WTC11 (cell line): Measurements from ENCODE around the gene GUCA1A. TPM values are rescaled to one million over a fixed set of nuclear protein-coding genes. Genes with fewer than 3 reads are reported as not detected.
A peak's percentile ranks its signal among the peaks of the same experiment; 100 is the strongest.

Experiments used
- ATAC-seq: fragments of 200-7000 bp; cut with Tn5 transposase; 2 replicates; pipeline ENCODE4 v1.10.0; 2021; ENCODE audit warnings: mild to moderate bottlenecking, moderate library complexity
- CTCF ChIA-PET: fragments of 300-600 bp; sonication (Branson Sonifier 250); formaldehyde crosslinking; loops from one replicate; lab custom pipeline; 2021; ENCODE audit warnings: antibody characterized with exemption; lab: Charles Lee
- POLR2A ChIA-PET: fragments of 350-600 bp; sonication (Branson Sonifier 250); formaldehyde crosslinking; loops from one replicate; lab custom pipeline; 2021; ENCODE audit warnings: antibody characterized with exemption; lab: Charles Lee
- DNase-seq: peaks from one replicate; pipeline ENCODE4 v3.0.0; 2021; ENCODE audit warnings: low spot score
- H3K27ac Mint-ChIP-seq: 2 replicates; pipeline ENCODE4 v1.8.0; 2021; ENCODE audit warnings: mixed read lengths
- H3K27me3 Mint-ChIP-seq: 2 replicates; pipeline ENCODE4 v1.8.0; 2021; ENCODE audit warnings: low read depth, mild to moderate bottlenecking, moderate library complexity, mixed read lengths
- H3K36me3 Mint-ChIP-seq: 2 replicates; pipeline ENCODE4 v1.8.0; 2021; ENCODE audit warnings: mixed read lengths
- H3K4me1 Mint-ChIP-seq: 2 replicates; pipeline ENCODE4 v1.8.0; 2022; ENCODE audit warnings: mixed read lengths
- H3K4me3 Mint-ChIP-seq: 2 replicates; pipeline ENCODE4 v1.8.0; 2021; ENCODE audit warnings: mild to moderate bottlenecking, moderate library complexity, mixed read lengths
- H3K9me3 Mint-ChIP-seq: 2 replicates; pipeline ENCODE4 v1.8.0; 2021; ENCODE audit warnings: mixed read lengths
- CREB1 ChIP-seq: sonication (generic); formaldehyde crosslinking; IDR thresholded peaks from 2 replicates; pipeline ENCODE4 v1.8.0; 2023; ENCODE audit warnings: mild to moderate bottlenecking, missing genetic modification reagents
- CREM ChIP-seq: sonication (generic); formaldehyde crosslinking; IDR thresholded peaks from 2 replicates; pipeline ENCODE4 v1.8.1; 2022; ENCODE audit warnings: mild to moderate bottlenecking, missing genetic modification reagents, moderate library complexity
- ELF4 ChIP-seq: sonication (generic); formaldehyde crosslinking; IDR thresholded peaks from 2 replicates; pipeline ENCODE4 v1.8.1; 2022; ENCODE audit warnings: low read depth, mild to moderate bottlenecking, moderate library complexity, missing genetic modification reagents
- ESRRA ChIP-seq: sonication (generic); formaldehyde crosslinking; IDR thresholded peaks from 2 replicates; pipeline ENCODE4 v1.8.1; 2022; ENCODE audit warnings: mild to moderate bottlenecking, missing genetic modification reagents, borderline replicate concordance
- ETV6 ChIP-seq: sonication (generic); formaldehyde crosslinking; IDR thresholded peaks from 2 replicates; pipeline ENCODE4 v1.8.1; 2022; ENCODE audit warnings: mild to moderate bottlenecking, missing genetic modification reagents
- GABPB1 ChIP-seq: sonication (generic); formaldehyde crosslinking; IDR thresholded peaks from 2 replicates; pipeline ENCODE4 v1.8.1; 2023; ENCODE audit warnings: mild to moderate bottlenecking, missing genetic modification reagents
- IRF1 ChIP-seq: sonication (generic); formaldehyde crosslinking; IDR thresholded peaks from 2 replicates; pipeline ENCODE4 v1.8.0; 2023; ENCODE audit warnings: missing genetic modification reagents
- IRF2 ChIP-seq: sonication (generic); formaldehyde crosslinking; IDR thresholded peaks from 2 replicates; pipeline ENCODE4 v1.8.0; 2022; ENCODE audit warnings: low read depth, missing genetic modification reagents, borderline replicate concordance
- JUN ChIP-seq: sonication (generic); formaldehyde crosslinking; IDR thresholded peaks from 2 replicates; pipeline ENCODE4 v1.8.0; 2023; ENCODE audit warnings: mild to moderate bottlenecking, missing genetic modification reagents
- MXD4 ChIP-seq: fragments of 250-450 bp; sonication (Bioruptor Pico); IDR thresholded peaks from 2 replicates; pipeline ENCODE4 v1.8.0; 2021; ENCODE audit warnings: mild to moderate bottlenecking, moderate library complexity, borderline replicate concordance
- MYBL2 ChIP-seq: sonication (generic); formaldehyde crosslinking; IDR thresholded peaks from 2 replicates; pipeline ENCODE4 v1.8.1; 2023; ENCODE audit warnings: mild to moderate bottlenecking, moderate library complexity, missing genetic modification reagents
- NFE2L1 ChIP-seq: sonication (generic); formaldehyde crosslinking; IDR thresholded peaks from 2 replicates; pipeline ENCODE4 v1.8.1; 2023; ENCODE audit warnings: missing genetic modification reagents
- RELA ChIP-seq: sonication (generic); formaldehyde crosslinking; IDR thresholded peaks from 2 replicates; pipeline ENCODE4 v1.8.1; 2022; ENCODE audit warnings: missing genetic modification reagents, mild to moderate bottlenecking, borderline replicate concordance
- ZBTB21 ChIP-seq: sonication (generic); formaldehyde crosslinking; IDR thresholded peaks from 2 replicates; pipeline ENCODE4 v1.8.1; 2023; ENCODE audit warnings: mild to moderate bottlenecking, missing genetic modification reagents, borderline replicate concordance
- ZBTB43 ChIP-seq: sonication (generic); formaldehyde crosslinking; IDR thresholded peaks from 2 replicates; pipeline ENCODE4 v1.8.1; 2023; ENCODE audit warnings: mild to moderate bottlenecking, missing genetic modification reagents
- ZNF219 ChIP-seq: sonication (generic); formaldehyde crosslinking; IDR thresholded peaks from 2 replicates; pipeline ENCODE4 v1.8.0; 2023; ENCODE audit warnings: missing genetic modification reagents, mild to moderate bottlenecking, borderline replicate concordance
- ZNF263 ChIP-seq: sonication (generic); formaldehyde crosslinking; IDR thresholded peaks from 2 replicates; pipeline ENCODE4 v1.8.1; 2022; ENCODE audit warnings: low read depth, mild to moderate bottlenecking, moderate library complexity, missing genetic modification reagents
- ZNF396 ChIP-seq: fragments of 250-450 bp; sonication (Bioruptor Pico); IDR thresholded peaks from 2 replicates; pipeline ENCODE4 v1.8.0; 2021; ENCODE audit warnings: mild to moderate bottlenecking, moderate library complexity, borderline replicate concordance
- ZNF423 ChIP-seq: fragments of 250-450 bp; sonication (Bioruptor Pico); IDR thresholded peaks from 2 replicates; pipeline ENCODE4 v2.1.2; 2022; ENCODE audit warnings: mild to moderate bottlenecking, moderate library complexity
- ZNF671 ChIP-seq: fragments of 250-450 bp; sonication (Bioruptor Pico); IDR thresholded peaks from 2 replicates; pipeline ENCODE4 v1.8.0; 2021; ENCODE audit warnings: mild to moderate bottlenecking
- ZSCAN18 ChIP-seq: fragments of 250-450 bp; sonication (Bioruptor Pico); IDR thresholded peaks from 2 replicates; pipeline ENCODE4 v2.1.2; 2022; ENCODE audit warnings: mild to moderate bottlenecking, moderate library complexity
- total RNA-seq: library from RNA; stranded (reverse); gene quantifications from 3 replicates; pipeline ENCODE4 v1.2.3, GENCODE V29; 2021
- TF ChIP-seq, protein P1 (sequence below): sonication (generic); formaldehyde crosslinking; IDR thresholded peaks from 2 replicates; pipeline ENCODE4 v1.8.1; 2022; ENCODE audit warnings: missing genetic modification reagents, borderline replicate concordance
- TF ChIP-seq, protein P2 (sequence below): fragments of 250-450 bp; sonication (Bioruptor Pico); IDR thresholded peaks from 2 replicates; pipeline ENCODE4 v1.9.0; 2021; ENCODE audit warnings: moderate library complexity, mild to moderate bottlenecking, inconsistent platforms, borderline replicate concordance
- TF ChIP-seq, protein P3 (sequence below): sonication (generic); formaldehyde crosslinking; IDR thresholded peaks from 2 replicates; pipeline ENCODE4 v1.8.1; 2022; ENCODE audit warnings: mild to moderate bottlenecking, missing genetic modification reagents, moderate library complexity, borderline replicate concordance
- TF ChIP-seq, protein P4 (sequence below): sonication (generic); formaldehyde crosslinking; IDR thresholded peaks from 2 replicates; pipeline ENCODE4 v1.8.1; 2023; ENCODE audit warnings: mild to moderate bottlenecking, missing genetic modification reagents, moderate library complexity

The GUCA1A gene
- total RNA-seq, 1 experiment from 2014 or later = 10.9 TPM

- no peak for TF ChIP-seq MYBL2 (CRISPR knock-in tag)
- TF ChIP-seq ZNF263 (CRISPR knock-in tag) = no peak
- TF ChIP-seq IRF2 (CRISPR knock-in tag) = no peak
Measured at GRCh38 chr6:42129360-42129676, 43.8 kb upstream of the GUCA1A start (continued).

- H3K36me3 Mint-ChIP-seq = peaks cover 58% of the 10 kb centered on the region
- H3K4me1 Mint-ChIP-seq = peaks cover 36% of the 10 kb centered on the region
- no peaks in the 10 kb centered on the region for H3K27me3 Mint-ChIP-seq
- no peak overlapping the region for H3K4me3 Mint-ChIP-seq
- TF ChIP-seq ESRRA (CRISPR knock-in tag) = no peak
- no peak for TF ChIP-seq ZSCAN18 (CRISPR knock-in tag)
- TF ChIP-seq ELF4 (CRISPR knock-in tag) = no peak
- no peak for TF ChIP-seq ZBTB43 (CRISPR knock-in tag)
- TF ChIP-seq ZNF671 (CRISPR knock-in tag) = no peak
- TF ChIP-seq ETV6 (CRISPR knock-in tag) = no peak
- no peak for TF ChIP-seq MXD4 (CRISPR knock-in tag)
- no peak for TF ChIP-seq ZNF219 (CRISPR knock-in tag)
- TF ChIP-seq, protein P1, sequence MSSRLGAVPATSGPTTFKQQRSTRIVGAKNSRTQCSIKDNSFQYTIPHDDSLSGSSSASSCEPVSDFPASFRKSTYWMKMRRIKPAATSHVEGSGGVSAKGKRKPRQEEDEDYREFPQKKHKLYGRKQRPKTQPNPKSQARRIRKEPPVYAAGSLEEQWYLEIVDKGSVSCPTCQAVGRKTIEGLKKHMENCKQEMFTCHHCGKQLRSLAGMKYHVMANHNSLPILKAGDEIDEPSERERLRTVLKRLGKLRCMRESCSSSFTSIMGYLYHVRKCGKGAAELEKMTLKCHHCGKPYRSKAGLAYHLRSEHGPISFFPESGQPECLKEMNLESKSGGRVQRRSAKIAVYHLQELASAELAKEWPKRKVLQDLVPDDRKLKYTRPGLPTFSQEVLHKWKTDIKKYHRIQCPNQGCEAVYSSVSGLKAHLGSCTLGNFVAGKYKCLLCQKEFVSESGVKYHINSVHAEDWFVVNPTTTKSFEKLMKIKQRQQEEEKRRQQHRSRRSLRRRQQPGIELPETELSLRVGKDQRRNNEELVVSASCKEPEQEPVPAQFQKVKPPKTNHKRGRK (CRISPR knock-in tag) = no peak
- no peak for TF ChIP-seq ZBTB21
- no peak for TF ChIP-seq GABPB1 (CRISPR knock-in tag)
- TF ChIP-seq, protein P2, sequence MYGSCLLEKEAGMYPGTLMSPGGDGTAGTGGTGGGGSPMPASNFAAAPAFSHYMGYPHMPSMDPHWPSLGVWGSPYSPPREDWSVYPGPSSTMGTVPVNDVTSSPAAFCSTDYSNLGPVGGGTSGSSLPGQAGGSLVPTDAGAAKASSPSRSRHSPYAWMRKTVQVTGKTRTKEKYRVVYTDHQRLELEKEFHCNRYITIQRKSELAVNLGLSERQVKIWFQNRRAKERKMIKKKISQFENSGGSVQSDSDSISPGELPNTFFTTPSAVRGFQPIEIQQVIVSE (CRISPR knock-in tag) = no peak
- no peak for TF ChIP-seq JUN
- no peak for TF ChIP-seq RELA
- TF ChIP-seq, all 79 proteins: peak for 0
- ATAC-seq = no peak
- CTCF ChIA-PET = no interaction called here
- no peak for DNase-seq
- H3K27ac Mint-ChIP-seq = peak overlapping the region; percentile 84; the same call in 1 of the 2 replicates
- POLR2A ChIA-PET = no interaction called here
- no peaks in the 10 kb centered on the region for H3K9me3 Mint-ChIP-seq
Measured at GRCh38 chr6:42131531-42131930, 41.6 kb upstream of the GUCA1A start.

- POLR2A ChIA-PET = interaction anchor here (0.7 kb wide), 1 partner anchor 8 kb away, joined by 5 read pairs; the partner anchor contains the start of gene C6orf132
- H3K36me3 Mint-ChIP-seq = peaks cover 37% of the 10 kb centered on the region
- CTCF ChIA-PET = interaction anchor here (0.5 to 6.4 kb wide), 3 partner anchors 29 to 323 kb away, joined by 3 to 45 read pairs (median 4); no protein-coding TSS in a partner anchor
- H3K27ac Mint-ChIP-seq = peak overlapping the region; percentile 75; the same call in 1 of the 2 replicates
- peaks cover 54% of the 10 kb centered on the region for H3K4me1 Mint-ChIP-seq
- H3K27me3 Mint-ChIP-seq = no peaks in the 10 kb centered on the region
- no peak for DNase-seq
- TF ChIP-seq NFE2L1 (CRISPR knock-in tag) (no peak), ETV6 (CRISPR knock-in tag) (no peak), IRF1 (no peak), ZNF423 (CRISPR knock-in tag) (no peak), CREM (no peak), ZNF396 (CRISPR knock-in tag) (no peak), CREB1 (CRISPR knock-in tag) (no peak)
- TF ChIP-seq, protein P3, sequence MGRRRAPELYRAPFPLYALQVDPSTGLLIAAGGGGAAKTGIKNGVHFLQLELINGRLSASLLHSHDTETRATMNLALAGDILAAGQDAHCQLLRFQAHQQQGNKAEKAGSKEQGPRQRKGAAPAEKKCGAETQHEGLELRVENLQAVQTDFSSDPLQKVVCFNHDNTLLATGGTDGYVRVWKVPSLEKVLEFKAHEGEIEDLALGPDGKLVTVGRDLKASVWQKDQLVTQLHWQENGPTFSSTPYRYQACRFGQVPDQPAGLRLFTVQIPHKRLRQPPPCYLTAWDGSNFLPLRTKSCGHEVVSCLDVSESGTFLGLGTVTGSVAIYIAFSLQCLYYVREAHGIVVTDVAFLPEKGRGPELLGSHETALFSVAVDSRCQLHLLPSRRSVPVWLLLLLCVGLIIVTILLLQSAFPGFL (CRISPR knock-in tag) = no peak
- TF ChIP-seq, protein P4, sequence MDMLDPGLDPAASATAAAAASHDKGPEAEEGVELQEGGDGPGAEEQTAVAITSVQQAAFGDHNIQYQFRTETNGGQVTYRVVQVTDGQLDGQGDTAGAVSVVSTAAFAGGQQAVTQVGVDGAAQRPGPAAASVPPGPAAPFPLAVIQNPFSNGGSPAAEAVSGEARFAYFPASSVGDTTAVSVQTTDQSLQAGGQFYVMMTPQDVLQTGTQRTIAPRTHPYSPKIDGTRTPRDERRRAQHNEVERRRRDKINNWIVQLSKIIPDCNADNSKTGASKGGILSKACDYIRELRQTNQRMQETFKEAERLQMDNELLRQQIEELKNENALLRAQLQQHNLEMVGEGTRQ (CRISPR knock-in tag) = no peak
- H3K4me3 Mint-ChIP-seq = peak overlapping the region; percentile 4; the same call in 1 of the 2 replicates
- no peaks in the 10 kb centered on the region for H3K9me3 Mint-ChIP-seq
- no peak for ATAC-seq
Measured at GRCh38 chr6:42133926-42134325, 39.2 kb upstream of the GUCA1A start.
